ENCODE results near the gene KRTAP4-3.
"Not testable (repeated sequence)": the region's sequence is repeated elsewhere in the genome, so short reads cannot be mapped to it uniquely, and the experiment has no call there.

Gene KRTAP4-3

GRCh38 chr17:41126412-41126811 is 41.6 kb downstream of the KRTAP4-3 start:
- TF ChIP-seq CTCF (conservative IDR thresholded peaks at IDR 0.05; ENCODE audit: low read depth, low read length) = no peak
- no peak for DNase-seq (ENCODE audit: low read depth)
- no peak overlapping the region for H3K4me3 ChIP-seq (ENCODE audit: low read depth, low read length)

- no peak overlapping the region for H3K4me3 ChIP-seq (ENCODE audit: low read depth, low read length)
- no peak for DNase-seq (ENCODE audit: low read depth)
- no peak for TF ChIP-seq CTCF (conservative IDR thresholded peaks at IDR 0.05; ENCODE audit: low read depth, low read length)
Observed at GRCh38 chr17:41125064-41125463, 43.0 kb downstream of the KRTAP4-3 start.

- not testable (repeated sequence) for H3K4me3 ChIP-seq (ENCODE audit: low read depth, low read length)
- DNase-seq (ENCODE audit: low read depth) = peak; percentile 13
Observed at GRCh38 chr17:41123991-41124371, 44.0 kb downstream of the KRTAP4-3 start, which contains the start of gene KRTAP4-12. Gene KRTAP4-12 (minus strand): TSS chr17:41124182. CDS start chr17:41124122, 60 bp downstream.

GRCh38 chr17:41123292-41123990 is 44.6 kb downstream of the KRTAP4-3 start:
- not testable (repeated sequence) for DNase-seq (ENCODE audit: low read depth); H3K4me3 ChIP-seq (ENCODE audit: low read depth, low read length)

GRCh38 chr17:41121742-41122141 is 46.3 kb downstream of the KRTAP4-3 start:
- no peak overlapping the region for H3K4me3 ChIP-seq (ENCODE audit: low read depth, low read length)
- no peak for DNase-seq (ENCODE audit: low read depth)
- no peak for TF ChIP-seq CTCF (conservative IDR thresholded peaks at IDR 0.05; ENCODE audit: low read depth, low read length)

- not testable (repeated sequence) for H3K4me3 ChIP-seq (ENCODE audit: low read depth, low read length); DNase-seq (ENCODE audit: low read depth)
Observed at GRCh38 chr17:41119696-41120690, 48.0 kb downstream of the KRTAP4-3 start.

- no peak overlapping the region for H3K4me3 ChIP-seq (ENCODE audit: low read depth, low read length)
- no peak for TF ChIP-seq CTCF (conservative IDR thresholded peaks at IDR 0.05; ENCODE audit: low read depth, low read length)
- DNase-seq (ENCODE audit: low read depth) = no peak
Observed at GRCh38 chr17:41118721-41119120, 49.3 kb downstream of the KRTAP4-3 start.

GRCh38 chr17:41117846-41118386 is 50.1 kb downstream of the KRTAP4-3 start, which contains the start of gene KRTAP4-11:
Gene KRTAP4-11 (minus strand): TSS chr17:41118373. CDS start chr17:41118315, 58 bp downstream.
- H3K4me3 ChIP-seq (ENCODE audit: low read depth, low read length); DNase-seq (ENCODE audit: low read depth): not testable (repeated sequence)
